OCI-M1 (cell line): Measurements from ENCODE around the gene MGMT.
A peak's percentile ranks its signal among the peaks of the same experiment; 100 is the strongest.

Experiments used
- DNase-seq: peaks from one replicate; lab custom pipeline; 2025; lab: John Stamatoyannopoulos, UW

Gene MGMT

GRCh38 chr10:129774736-129775401, 307.8 kb downstream of the MGMT start:
- DNase-seq: no peak

GRCh38 chr10:129775681-129776080, 308.6 kb downstream of the MGMT start:
- DNase-seq: no peak

DNA sequence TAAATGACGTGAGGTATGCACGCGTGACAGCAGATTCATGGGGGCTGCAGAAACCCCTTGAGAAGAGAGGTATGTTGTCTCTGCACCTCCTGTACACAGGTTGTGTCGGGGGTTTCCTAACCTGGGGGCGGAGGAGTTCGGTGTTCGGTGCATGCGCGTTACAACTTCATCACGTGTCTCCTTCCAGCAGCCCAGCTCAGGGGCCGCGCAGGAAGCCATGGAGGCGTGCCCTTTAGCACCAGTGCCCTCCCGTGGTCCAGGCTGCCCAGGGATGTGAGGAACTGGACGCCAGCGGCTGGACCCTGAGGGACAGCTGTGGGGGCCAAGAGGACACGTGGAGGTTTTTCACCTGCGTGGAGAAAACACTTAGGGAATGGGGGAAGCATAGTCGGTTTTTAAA, 310.6 kb downstream of the MGMT start:
- DNase-seq: no peak

GRCh38 chr10:129778571-129778970, 311.5 kb downstream of the MGMT start:
- no peak for DNase-seq

DNA sequence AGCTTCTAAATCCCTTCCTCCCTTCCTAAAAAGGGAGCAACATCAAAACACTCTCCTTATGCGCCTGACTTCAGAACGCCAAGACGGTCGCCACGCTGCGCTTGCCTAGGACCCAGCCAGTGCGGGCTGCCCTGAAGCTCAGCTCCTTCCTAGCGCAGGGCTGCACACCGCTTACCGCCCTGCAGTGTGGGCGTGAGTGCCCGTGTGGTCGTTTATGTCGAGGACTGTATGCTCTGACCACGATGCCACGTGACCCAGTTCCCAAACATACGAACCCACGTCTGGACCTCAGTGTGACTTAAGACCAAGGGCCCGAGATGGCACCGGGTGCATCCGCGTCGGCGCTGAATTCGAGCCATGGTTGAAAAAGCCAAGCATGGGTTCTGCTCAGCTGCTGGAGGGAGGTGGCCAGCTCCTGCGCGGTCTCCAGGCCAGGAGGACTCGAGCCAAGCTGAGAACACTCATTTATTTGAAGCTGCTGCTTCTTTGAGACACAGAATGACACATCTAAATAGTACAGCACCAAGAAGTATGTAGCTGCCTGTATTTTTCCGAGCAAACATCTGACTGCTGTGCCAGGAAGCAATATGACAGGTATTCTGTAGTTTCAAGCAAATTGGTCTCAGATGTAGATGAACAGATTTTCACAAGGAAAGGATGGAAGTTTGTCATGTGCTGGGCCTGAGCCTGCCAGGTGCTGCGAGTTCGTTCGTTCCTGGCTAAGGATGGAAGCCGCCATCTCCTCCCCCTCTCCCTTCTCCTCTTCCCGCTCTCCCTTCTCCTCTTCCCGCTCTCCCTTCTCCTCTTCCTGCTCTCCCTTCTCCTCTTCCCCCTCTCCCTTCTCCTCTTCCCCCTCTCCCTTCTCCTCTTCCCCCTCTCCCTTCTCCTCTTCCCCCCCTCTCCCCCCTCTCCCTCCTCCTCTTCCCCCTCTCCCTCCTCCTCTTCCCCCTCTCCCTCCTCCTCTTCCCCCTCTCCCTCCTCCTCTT, 312.4 kb downstream of the MGMT start:
- no peak for DNase-seq

DNA sequence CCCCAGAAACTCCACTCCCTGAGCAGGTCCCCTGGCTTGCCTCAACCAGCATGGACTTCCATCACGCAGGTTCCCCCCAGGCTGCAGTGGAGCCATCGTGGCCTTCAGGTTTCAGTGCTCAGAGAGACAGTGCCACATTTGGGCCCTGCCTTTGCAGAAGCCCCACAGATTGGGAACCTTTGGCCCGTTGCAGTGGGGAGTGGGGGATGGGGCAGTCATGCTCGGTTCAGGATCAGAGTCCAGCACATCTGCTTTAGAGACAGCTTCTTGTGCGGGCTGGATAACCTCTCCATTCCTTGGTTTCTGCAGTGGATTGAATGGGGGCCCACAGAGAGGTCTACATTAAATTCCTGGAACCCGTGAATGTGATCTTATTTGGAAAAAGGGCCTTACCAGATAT, 313.2 kb downstream of the MGMT start:
- DNase-seq: no peak

GRCh38 chr10:129780901-129781795, 314.1 kb downstream of the MGMT start:
- DNase-seq: no peak

- peak; percentile 14 for DNase-seq
These were observed 317.2 kb downstream of the MGMT start for GRCh38 chr10:129784291-129784690.

DNA sequence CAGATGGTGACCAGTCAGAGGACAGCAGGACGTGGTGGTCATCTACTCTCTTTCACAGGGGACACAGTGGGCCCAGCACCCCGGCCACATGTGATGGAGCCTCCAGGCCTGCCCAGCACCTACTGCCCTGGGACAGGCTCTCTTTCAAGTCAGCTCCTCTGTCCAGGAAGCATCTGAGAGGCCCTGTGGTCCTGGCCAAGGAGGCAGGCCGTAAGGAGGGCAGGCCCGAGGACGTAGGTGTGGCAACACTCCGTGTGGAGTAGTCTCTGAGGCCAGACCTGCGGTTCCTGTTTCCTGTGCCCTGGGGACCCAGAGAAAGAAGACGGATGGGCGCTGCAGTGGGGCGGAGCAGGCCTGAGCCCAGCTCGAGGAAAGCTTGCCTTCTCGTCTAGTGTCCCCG, 317.9 kb downstream of the MGMT start:
- DNase-seq: no peak

GRCh38 chr10:129785536-129785981, 318.5 kb downstream of the MGMT start:
- DNase-seq: no peak

DNA sequence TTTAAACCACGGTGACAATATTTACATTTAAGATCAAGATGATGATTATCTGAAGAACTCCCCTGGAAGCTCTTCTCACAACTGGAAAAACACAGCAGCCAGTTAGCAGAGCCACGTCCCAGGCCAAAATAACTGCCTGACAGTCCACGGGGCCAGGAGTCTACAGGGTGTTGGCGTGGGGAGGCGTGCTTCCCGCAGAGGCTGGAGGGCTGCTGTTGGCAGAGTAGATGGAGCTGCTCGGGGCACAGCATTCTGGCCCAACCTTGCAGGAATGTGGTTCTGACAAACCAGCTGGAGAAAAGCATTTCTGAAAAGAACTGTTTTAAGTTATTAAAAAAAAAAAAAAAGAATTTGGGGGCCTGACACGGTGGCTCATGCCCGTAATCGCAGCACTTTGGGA, 319.2 kb downstream of the MGMT start:
- no peak for DNase-seq

DNA sequence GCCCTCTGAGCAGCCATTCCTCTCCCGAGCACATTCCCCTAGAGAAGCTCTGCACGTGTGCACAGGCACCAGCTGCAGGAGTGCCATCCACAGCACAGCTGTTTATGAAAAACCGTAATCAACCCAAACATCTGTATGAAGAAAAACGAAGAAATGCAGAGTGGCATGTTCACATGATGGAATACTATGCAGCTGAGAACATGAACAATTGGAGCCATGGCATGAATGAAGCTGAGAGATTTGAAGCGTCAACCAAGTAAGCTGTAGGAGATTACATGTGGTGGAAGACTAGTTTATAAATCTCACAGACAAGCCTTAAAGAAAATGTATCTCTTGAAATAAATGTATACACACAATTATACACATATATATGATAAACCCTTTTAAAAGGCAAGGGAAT, 320.5 kb downstream of the MGMT start:
- DNase-seq: no peak

DNA sequence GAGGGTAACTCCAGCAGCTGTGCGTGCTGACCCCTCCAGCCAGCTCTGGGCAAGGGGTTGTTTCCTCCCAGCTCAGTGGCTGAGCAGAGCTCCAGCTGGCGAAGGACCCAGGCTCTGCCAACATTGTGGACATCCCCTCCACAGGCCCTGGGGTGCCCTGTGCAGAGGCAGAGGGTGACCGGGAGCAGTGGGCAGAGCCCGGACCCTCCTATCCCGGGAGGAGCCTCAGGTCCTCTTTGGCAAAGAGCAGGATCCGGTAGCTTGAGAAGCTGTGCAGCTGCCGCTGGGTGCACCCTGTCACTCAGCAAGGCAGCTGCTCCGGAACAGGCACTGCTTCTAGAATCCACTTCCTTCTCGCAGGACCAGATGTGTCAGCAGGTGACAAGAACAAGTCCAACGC, 321.2 kb downstream of the MGMT start:
- DNase-seq: no peak

DNA sequence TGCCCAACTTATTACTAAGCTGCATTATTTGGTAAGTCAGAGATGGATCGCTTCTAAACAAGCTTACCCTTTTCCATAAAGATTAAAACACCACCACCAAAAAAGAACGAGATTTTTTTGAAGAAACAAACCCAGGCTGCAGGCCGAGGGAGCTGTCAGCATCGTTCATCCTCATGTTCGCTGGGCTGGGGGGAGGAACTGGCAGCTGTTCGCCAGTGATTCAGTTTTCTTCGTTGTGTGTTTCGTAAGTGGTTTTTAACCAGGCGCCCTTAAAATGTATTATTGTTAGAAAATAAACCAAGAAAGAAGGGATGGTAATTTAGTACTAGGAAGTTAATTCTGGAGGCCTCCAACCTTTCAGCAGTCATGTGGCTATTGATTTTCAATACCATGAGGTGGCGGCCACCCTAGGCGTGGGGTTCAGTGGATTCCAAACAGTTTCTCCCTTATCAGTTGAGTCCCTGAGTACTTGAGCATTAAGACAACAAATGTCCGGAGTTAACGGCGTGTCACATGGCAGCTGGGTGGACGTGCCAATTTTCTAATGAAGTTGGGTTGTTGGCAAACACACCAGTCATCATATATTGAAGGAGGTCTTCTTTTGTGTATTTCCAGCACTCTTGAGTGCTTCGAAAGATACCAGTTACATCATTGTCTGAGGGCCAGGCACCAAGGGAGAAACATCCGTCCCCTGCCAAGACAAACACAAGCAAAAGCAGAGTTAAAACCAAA, 323.8 kb downstream of the MGMT start:
- no peak for DNase-seq

DNA sequence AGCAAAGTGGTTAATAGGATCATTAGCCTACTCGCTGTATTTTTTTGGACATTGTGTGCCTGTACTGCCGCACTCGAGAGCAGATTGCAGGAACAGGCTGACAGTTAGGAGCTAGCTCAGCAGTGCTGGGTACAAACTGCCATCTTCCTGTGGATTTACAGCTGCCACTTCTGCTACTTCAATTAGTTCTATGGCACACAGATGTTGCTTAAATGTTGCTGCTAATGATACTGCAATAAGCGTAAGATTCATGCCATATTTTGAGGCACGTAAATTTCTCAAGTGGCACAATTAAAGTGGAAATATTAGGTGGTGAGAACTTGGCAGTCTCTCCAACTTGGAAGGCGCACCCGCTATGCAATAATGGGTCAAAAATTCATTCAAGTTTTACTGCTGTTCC, 325.1 kb downstream of the MGMT start:
- DNase-seq: no peak

- no peak for DNase-seq
These were observed 325.8 kb downstream of the MGMT start for GRCh38 chr10:129792864-129793263.

DNA sequence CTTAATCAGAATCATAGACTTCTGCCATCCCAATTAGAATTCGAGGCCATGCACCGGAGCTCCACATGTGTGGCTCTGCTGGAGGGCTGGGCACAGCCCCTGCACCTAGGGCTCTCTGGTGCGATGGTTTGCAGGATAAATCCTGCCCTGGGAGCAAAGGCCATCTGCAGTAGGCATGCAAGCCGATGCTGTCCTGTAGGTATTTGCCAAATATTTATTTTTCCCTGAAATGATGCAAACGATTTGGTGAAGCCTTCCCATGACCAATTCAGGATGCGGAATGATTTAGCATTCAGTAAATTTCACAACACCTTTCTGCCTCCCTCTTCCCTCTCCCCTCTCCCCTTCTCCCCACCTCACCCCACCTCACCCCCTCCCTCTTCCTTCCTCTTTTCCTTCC, 326.4 kb downstream of the MGMT start:
- DNase-seq: no peak

GRCh38 chr10:129793996-129794395, 327.0 kb downstream of the MGMT start:
- DNase-seq: no peak

DNA sequence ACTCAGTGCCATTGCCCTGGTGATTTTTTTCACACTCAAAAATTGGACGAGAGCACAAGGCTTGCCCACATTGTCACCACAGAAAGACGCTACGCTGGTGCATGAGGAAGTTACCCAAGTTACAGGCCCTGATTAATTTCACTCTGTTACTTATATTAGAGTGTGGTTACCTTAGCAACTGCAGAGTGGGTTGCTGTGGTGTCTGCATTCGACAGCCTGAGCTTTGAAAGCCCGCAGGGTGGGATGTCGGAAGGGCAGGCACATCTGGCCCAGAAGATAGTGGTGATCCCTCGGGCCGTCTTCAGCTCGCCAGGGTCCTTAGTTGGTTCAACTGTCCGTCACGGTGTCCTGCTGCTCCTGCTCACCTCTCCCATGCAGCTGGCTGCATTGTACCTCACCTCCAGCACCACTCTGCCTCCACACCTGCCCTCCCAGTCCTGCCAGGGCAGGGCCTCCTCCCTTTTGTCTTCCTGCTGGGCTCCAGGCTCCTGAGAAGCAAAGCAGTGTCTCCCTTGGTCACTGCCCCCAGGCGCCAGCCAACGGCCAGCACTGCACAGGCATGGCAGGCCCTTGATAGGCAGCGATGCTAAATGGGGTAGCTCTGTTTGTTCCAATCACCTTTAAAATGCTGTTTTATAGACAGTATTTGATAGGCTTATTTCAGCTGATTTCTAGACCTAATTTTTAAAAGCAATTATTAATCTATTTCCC, 329.8 kb downstream of the MGMT start:
- DNase-seq: no peak

GRCh38 chr10:129799942-129800341, 332.9 kb downstream of the MGMT start:
- no peak for DNase-seq

GRCh38 chr10:129800796-129801340, 333.8 kb downstream of the MGMT start:
- DNase-seq: no peak
